HepG2 (cell line): ENCODE data around the gene FGF21. TPM values are rescaled to one million over a fixed set of nuclear protein-coding genes. Genes with fewer than 3 reads are reported as not detected.

Experiments
- DRAP1 ChIP-seq: IDR thresholded peaks from 2 replicates; pipeline ENCODE4 v1.6.1; 2016; ENCODE audit warnings: missing genetic modification reagents, missing compliant biosample characterization
- HNRNPLL ChIP-seq: fragments of 200-400 bp; formaldehyde crosslinking; IDR thresholded peaks from 2 replicates; pipeline ENCODE4 v1.6.1; 2017; ENCODE audit warnings: mild to moderate bottlenecking, low read depth, low read length; ENCODE audit not compliant: poor library complexity, severe bottlenecking
- MAFG ChIP-seq: sonication (generic); formaldehyde crosslinking; IDR thresholded peaks from 2 replicates; pipeline ENCODE4 v1.5.1; 2020; ENCODE audit warnings: mild to moderate bottlenecking, missing genetic modification reagents
- MBD4 ChIP-seq: IDR thresholded peaks from 2 replicates; pipeline ENCODE4 v1.6.1; 2012; ENCODE audit warnings: low read length, inconsistent platforms, borderline replicate concordance
- MIER3 ChIP-seq: IDR thresholded peaks from 2 replicates; pipeline ENCODE4 v1.6.1; 2016; ENCODE audit warnings: missing compliant biosample characterization, borderline replicate concordance
- NFKBIZ ChIP-seq: IDR thresholded peaks from 2 replicates; pipeline ENCODE4 v1.6.1; 2018; ENCODE audit warnings: missing genetic modification reagents, missing compliant biosample characterization
- PRDM4 ChIP-seq: sonication (generic); formaldehyde crosslinking; IDR thresholded peaks from 2 replicates; pipeline ENCODE4 v1.9.0; 2021; ENCODE audit warnings: missing genetic modification reagents, borderline replicate concordance
- RELA ChIP-seq: sonication (generic); formaldehyde crosslinking; IDR thresholded peaks from 2 replicates; pipeline ENCODE4 v1.4.0; 2020; ENCODE audit warnings: missing genetic modification reagents
- RFXAP ChIP-seq: sonication (generic); formaldehyde crosslinking; IDR thresholded peaks from 2 replicates; pipeline ENCODE4 v1.4.0; 2020; ENCODE audit warnings: missing genetic modification reagents, borderline replicate concordance
- SP1 ChIP-seq, 2 experiments: fragments of 450-650 bp in 1 of 2; sonication (generic) in 1 of 2; formaldehyde crosslinking in 1 of 2; IDR thresholded peaks; 2 replicates each; pipeline versions ENCODE4 v1.4.0 to v1.6.1; 2016 to 2020; ENCODE audit warnings: missing genetic modification reagents in 1 of 2
- SRF ChIP-seq: IDR thresholded peaks from 2 replicates; pipeline ENCODE4 v1.6.1; 2011; ENCODE audit warnings: mild to moderate bottlenecking, low read depth, low read length, moderate library complexity
- SRSF4 ChIP-seq: fragments of 200-400 bp; formaldehyde crosslinking; IDR thresholded peaks from one replicate; pipeline ENCODE4 v1.6.1; 2018; ENCODE audit warnings: mild to moderate bottlenecking, low read depth, low read length, moderate library complexity; ENCODE audit not compliant: poor library complexity, severe bottlenecking
- TEAD2 ChIP-seq: sonication (generic); formaldehyde crosslinking; IDR thresholded peaks from 2 replicates; pipeline ENCODE4 v1.9.0; 2021; ENCODE audit warnings: missing genetic modification reagents
- ZFP36L2 ChIP-seq: sonication (generic); formaldehyde crosslinking; IDR thresholded peaks from 2 replicates; pipeline ENCODE4 v1.4.0; 2020; ENCODE audit warnings: missing genetic modification reagents
- ZNF274 ChIP-seq: sonication (generic); formaldehyde crosslinking; IDR thresholded peaks from 2 replicates; pipeline ENCODE4 v1.5.1; 2020; ENCODE audit warnings: mild to moderate bottlenecking, missing genetic modification reagents
- ZNF558 ChIP-seq: sonication (generic); formaldehyde crosslinking; IDR thresholded peaks from 2 replicates; pipeline ENCODE4 v1.9.0; 2022; ENCODE audit warnings: mild to moderate bottlenecking, missing genetic modification reagents, borderline replicate concordance
- ZNF713 ChIP-seq: sonication (generic); formaldehyde crosslinking; IDR thresholded peaks from 2 replicates; pipeline ENCODE4 v1.4.0; 2020; ENCODE audit warnings: mild to moderate bottlenecking, missing genetic modification reagents
- ZNF780A ChIP-seq: sonication (generic); formaldehyde crosslinking; IDR thresholded peaks from 2 replicates; pipeline ENCODE4 v1.8.0; 2022; ENCODE audit warnings: mild to moderate bottlenecking, missing genetic modification reagents, moderate library complexity
- polyA plus RNA-seq, 8 experiments: library from polyadenylated mRNA; depleted of rRNA in 3 of 8; stranded (reverse) in 7 of 8; unstranded in 1 of 8; fragments of >200 nt; fragmentation: Illumina TruSeq in 4 of 8; extraction: Trizol in 4 of 8; gene quantifications; 2 replicates each; pipeline versions ENCODE4 v1.2.1 to v1.2.3, GENCODE V29; 2011 to 2016; ENCODE audit warnings: low read depth in 4 of 8, missing spikeins in 1 of 8, mixed read lengths in 1 of 8; ENCODE audit not compliant: insufficient read depth in 1 of 8
- total RNA-seq, 5 experiments: library from RNA; depleted of rRNA; stranded (reverse); fragments of >200 nt; fragmentation: Illumina TruSeq; extraction: Trizol; gene quantifications; 2 replicates each; pipeline ENCODE4 v1.2.3, GENCODE V29; 2016; ENCODE audit warnings: low read depth in 1 of 5
- TF ChIP-seq, protein P1 (sequence below): sonication (generic); formaldehyde crosslinking; IDR thresholded peaks from 2 replicates; pipeline ENCODE4 v1.8.0; 2022; ENCODE audit warnings: mild to moderate bottlenecking, missing genetic modification reagents; ENCODE audit not compliant: insufficient replicate concordance
- TF ChIP-seq, protein P2 (sequence below): sonication (generic); formaldehyde crosslinking; conservative IDR thresholded peaks from 2 replicates; pipeline ENCODE4 v1.8.0; 2022; ENCODE audit warnings: mild to moderate bottlenecking, moderate library complexity, missing genetic modification reagents
- TF ChIP-seq, protein P3 (sequence below): sonication (generic); formaldehyde crosslinking; IDR thresholded peaks from 2 replicates; pipeline ENCODE4 v1.4.0; 2020; ENCODE audit warnings: missing genetic modification reagents, low read depth, mild to moderate bottlenecking, borderline replicate concordance

FGF21 gene
- total and polyA plus RNA-seq, 2 of the 13 experiments (the other 11 are each of a cell fraction or from before 2014, with no cell fraction given), result 0.17 TPM; not detected in 1

DNA sequence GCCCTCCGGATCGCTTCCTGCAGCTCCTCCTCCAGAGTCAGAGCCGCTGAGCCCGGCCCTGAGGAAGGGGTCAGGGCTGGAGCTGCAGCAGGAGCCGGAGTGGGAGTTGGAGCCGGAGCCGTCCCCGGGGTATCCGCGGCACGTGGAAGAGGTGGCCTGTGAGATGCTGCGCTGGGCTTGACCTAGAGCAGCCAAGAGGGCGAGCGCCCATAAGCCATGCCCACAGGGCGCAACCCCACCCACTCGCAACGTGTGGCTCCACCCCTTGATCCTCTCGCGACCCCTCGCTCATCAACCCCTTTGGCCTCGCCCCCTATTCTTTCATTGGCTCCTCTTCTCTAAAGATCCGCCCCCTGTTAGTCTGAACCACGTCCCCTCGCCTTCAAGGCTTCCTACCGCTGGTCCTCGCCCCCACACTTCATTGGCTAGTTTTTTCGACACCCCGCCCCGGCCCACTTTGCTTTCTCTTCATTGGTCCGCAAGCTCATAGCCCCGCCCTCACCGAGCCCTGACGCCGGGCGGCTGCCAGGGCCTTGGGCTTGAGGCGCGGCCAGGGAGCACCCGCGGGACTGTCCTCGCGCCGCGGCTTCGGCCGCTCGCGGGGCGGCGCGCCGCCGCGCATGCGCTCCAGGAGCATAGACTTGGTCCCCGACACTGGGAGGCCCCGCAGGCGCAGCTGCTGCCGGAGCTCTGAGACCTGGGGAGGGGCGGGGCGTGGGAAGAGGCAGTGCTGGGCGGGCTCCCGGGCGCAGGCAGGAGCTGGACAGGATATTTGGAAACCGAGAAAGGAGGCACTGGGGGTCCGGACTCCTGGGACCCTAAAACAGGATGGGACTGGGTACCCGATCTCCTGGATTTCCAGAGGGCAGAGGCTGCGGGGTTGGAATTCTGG lies 41.2 kb upstream of the FGF21 start (continued):
- TF ChIP-seq PRDM4 (CRISPR knock-in tag), result no peak; the same call in 1 of the 2 replicates
- no peak for TF ChIP-seq MAFG (CRISPR knock-in tag)
- TF ChIP-seq, protein P1, sequence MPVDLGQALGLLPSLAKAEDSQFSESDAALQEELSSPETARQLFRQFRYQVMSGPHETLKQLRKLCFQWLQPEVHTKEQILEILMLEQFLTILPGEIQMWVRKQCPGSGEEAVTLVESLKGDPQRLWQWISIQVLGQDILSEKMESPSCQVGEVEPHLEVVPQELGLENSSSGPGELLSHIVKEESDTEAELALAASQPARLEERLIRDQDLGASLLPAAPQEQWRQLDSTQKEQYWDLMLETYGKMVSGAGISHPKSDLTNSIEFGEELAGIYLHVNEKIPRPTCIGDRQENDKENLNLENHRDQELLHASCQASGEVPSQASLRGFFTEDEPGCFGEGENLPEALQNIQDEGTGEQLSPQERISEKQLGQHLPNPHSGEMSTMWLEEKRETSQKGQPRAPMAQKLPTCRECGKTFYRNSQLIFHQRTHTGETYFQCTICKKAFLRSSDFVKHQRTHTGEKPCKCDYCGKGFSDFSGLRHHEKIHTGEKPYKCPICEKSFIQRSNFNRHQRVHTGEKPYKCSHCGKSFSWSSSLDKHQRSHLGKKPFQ (CRISPR knock-in tag), result no peak
- no peak for TF ChIP-seq ZNF780A (CRISPR knock-in tag)
- peak; percentile 82; the same call in 1 of the 2 replicates for TF ChIP-seq RFXAP
- no peak; the same call in 1 of the 2 replicates for TF ChIP-seq MIER3 (CRISPR knock-in tag)
- TF ChIP-seq SRF, result no peak
- no peak for TF ChIP-seq ZNF274 (CRISPR knock-in tag)
- no peak for TF ChIP-seq RELA
- TF ChIP-seq SRSF4, result no peak
- no peak for TF ChIP-seq SP1 (IDR thresholded peaks at IDR 0.05)
- TF ChIP-seq SP1 (CRISPR knock-in tag; IDR thresholded peaks at IDR 0.05), result peak; percentile 78
- TF ChIP-seq, protein P2, sequence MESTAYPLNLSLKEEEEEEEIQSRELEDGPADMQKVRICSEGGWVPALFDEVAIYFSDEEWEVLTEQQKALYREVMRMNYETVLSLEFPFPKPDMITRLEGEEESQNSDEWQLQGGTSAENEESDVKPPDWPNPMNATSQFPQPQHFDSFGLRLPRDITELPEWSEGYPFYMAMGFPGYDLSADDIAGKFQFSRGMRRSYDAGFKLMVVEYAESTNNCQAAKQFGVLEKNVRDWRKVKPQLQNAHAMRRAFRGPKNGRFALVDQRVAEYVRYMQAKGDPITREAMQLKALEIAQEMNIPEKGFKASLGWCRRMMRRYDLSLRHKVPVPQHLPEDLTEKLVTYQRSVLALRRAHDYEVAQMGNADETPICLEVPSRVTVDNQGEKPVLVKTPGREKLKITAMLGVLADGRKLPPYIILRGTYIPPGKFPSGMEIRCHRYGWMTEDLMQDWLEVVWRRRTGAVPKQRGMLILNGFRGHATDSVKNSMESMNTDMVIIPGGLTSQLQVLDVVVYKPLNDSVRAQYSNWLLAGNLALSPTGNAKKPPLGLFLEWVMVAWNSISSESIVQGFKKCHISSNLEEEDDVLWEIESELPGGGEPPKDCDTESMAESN (CRISPR knock-in tag), result peak; percentile 11; the same call in 1 of the 2 replicates
- no peak for TF ChIP-seq MBD4
- TF ChIP-seq NFKBIZ (CRISPR knock-in tag), result peak; percentile 77; the same call in 1 of the 2 replicates
- no peak for TF ChIP-seq ZNF558 (CRISPR knock-in tag)
- TF ChIP-seq, protein P3, sequence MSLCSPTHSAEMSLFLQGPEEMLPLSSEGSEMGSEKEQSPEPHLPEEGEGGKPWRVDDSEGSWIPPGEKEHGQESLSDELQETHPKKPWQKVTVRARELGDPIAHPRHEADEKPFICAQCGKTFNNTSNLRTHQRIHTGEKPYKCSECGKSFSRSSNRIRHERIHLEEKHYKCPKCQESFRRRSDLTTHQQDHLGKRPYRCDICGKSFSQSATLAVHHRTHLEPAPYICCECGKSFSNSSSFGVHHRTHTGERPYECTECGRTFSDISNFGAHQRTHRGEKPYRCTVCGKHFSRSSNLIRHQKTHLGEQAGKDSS, result no peak
- peak; percentile 78 for TF ChIP-seq DRAP1
- TF ChIP-seq TEAD2 (CRISPR knock-in tag), result no peak
- TF ChIP-seq ZFP36L2 (CRISPR knock-in tag), result no peak
- no peak for TF ChIP-seq ZNF713
- peak; percentile 50 for TF ChIP-seq HNRNPLL
